Fibroblast of mammary gland (primary cell): Measurements from ENCODE around the gene MAP1LC3B.
"Not testable (repeated sequence)": the region's sequence is repeated elsewhere in the genome, so short reads cannot be mapped to it uniquely, and the experiment has no call there.

Experiments used
- DNase-seq: peaks from one replicate; pipeline ENCODE4 v3.0.0-alpha.2; 2010; ENCODE audit warnings: low read depth
- H3K4me3 ChIP-seq: 2 replicates; pipeline ENCODE4 v1.5.1; 2011; ENCODE audit warnings: low read depth, mild to moderate bottlenecking, low read length, moderate library complexity; ENCODE audit not compliant: control insufficient read depth
- CTCF ChIP-seq: conservative IDR thresholded peaks from 2 replicates; pipeline ENCODE4 v1.5.1; 2011; ENCODE audit warnings: low read depth, low read length, inconsistent platforms; ENCODE audit not compliant: control insufficient read depth, insufficient read depth

The MAP1LC3B gene

GRCh38 chr16:87360862-87361610 is 31.1 kb upstream of the MAP1LC3B start:
- TF ChIP-seq CTCF = no peak
- H3K4me3 ChIP-seq = no peak overlapping the region
- no peak for DNase-seq

- DNase-seq = no peak
- H3K4me3 ChIP-seq = no peak overlapping the region
- TF ChIP-seq CTCF = no peak
These were observed 30.1 kb upstream of the MAP1LC3B start for GRCh38 chr16:87361916-87362619.

- not testable (repeated sequence) for DNase-seq
These were observed 29.1 kb upstream of the MAP1LC3B start for GRCh38 chr16:87362828-87363559.

GRCh38 chr16:87363771-87364455 is 28.2 kb upstream of the MAP1LC3B start:
- TF ChIP-seq CTCF = no peak

More at GRCh38 chr16:87362828-87363559, 29.1 kb upstream of the MAP1LC3B start:
- H3K4me3 ChIP-seq = not testable (repeated sequence)

GRCh38 chr16:87365021-87365713 is 27.0 kb upstream of the MAP1LC3B start:
- no peak for TF ChIP-seq CTCF
- no peak overlapping the region for H3K4me3 ChIP-seq
- no peak for DNase-seq

More at GRCh38 chr16:87363771-87364455, 28.2 kb upstream of the MAP1LC3B start:
- no peak overlapping the region for H3K4me3 ChIP-seq
- DNase-seq = peak; percentile 18

GRCh38 chr16:87366288-87366687 is 25.8 kb upstream of the MAP1LC3B start:
- no peak overlapping the region for H3K4me3 ChIP-seq
- TF ChIP-seq CTCF = no peak
- no peak for DNase-seq
